ENCODE measurements around the gene RELN. TPM values are rescaled to one million over a fixed set of nuclear protein-coding genes. Genes with fewer than 3 reads are reported as not detected.

RELN gene
- total and polyA plus RNA-seq, 2 experiments from 2014 or later, result 3.9 to 22.0 TPM

DNA sequence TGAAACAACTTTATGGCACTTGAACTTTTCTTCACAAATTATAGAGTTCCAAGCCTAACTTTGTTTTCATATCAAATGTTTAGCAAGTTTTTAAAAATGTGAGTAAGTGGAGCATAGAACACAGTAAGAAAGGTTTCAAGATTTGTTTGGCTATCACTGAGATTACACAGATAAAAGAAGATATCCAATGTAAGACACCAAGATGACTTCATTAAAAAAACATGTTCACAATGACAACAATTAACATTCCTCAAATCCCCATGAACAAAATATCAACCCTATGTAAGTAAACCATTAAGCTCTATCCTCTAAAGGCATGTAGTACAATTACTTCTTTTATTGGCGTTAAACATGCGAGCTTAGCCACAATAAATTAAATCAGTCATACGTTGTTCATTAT is 129.7 kb downstream of the RELN start:
- Histone ChIP-seq H3K4me3 (no peak overlapping the region), H3K9me2 (replicated peaks; ENCODE audit: insufficient read depth) (no peaks in the 10 kb centered on the region), H3K27me3 (no peaks in the 10 kb centered on the region), H3K9me3 (ENCODE audit: low read depth) (no peaks in the 10 kb centered on the region), H2AFZ (no peak overlapping the region), H4K20me1 (ENCODE audit: insufficient read depth, poor library complexity, severe bottlenecking) (no peaks in the 10 kb centered on the region), H3K4me1 (ENCODE audit: insufficient read depth) (no peaks in the 10 kb centered on the region), H3K79me2 (no peaks in the 10 kb centered on the region), H3K4me2 (no peak overlapping the region), H3K36me3 (replicated peaks; ENCODE audit: insufficient read depth, low read depth) (no peaks in the 10 kb centered on the region), H3K27ac (no peak overlapping the region)
- DNase-seq (ENCODE audit: low spot score), result no peak
- 73% methylated on average over 3 of the region's 3 CpGs for WGBS (ENCODE audit: low lambda C conversion rate, missing lambda C conversion rate)
- TF ChIP-seq EZH2phosphoT487 (IDR thresholded peaks at IDR 0.05; ENCODE audit: low read depth, severe bottlenecking, unreplicated experiment) (no peak), EZH2 (IDR thresholded peaks at IDR 0.05; ENCODE audit: borderline replicate concordance) (no peak), CTCF (IDR thresholded peaks at IDR 0.05; ENCODE audit: poor library complexity) (no peak)

DNA sequence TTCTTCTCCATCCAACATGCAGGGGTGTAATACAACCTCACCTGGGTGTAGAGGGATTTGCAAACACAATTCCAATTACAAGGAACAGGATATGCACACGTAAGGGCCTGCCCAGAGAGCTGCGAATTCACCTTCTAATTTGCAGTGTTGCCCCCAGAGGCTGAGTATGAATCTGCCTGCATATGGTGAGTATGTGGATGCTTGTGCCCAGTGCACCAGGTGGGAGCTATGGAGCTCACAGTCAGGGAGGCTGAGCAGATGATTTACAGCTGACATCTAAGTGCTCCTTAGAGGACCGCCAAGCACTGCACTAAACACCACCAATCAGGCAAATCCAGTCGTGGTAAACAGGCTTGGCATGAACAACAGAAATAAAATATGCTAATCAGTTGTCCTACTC is 132.0 kb downstream of the RELN start:
- TF ChIP-seq EZH2 (IDR thresholded peaks at IDR 0.05; ENCODE audit: borderline replicate concordance) (no peak), EZH2phosphoT487 (IDR thresholded peaks at IDR 0.05; ENCODE audit: low read depth, severe bottlenecking, unreplicated experiment) (no peak), CTCF (IDR thresholded peaks at IDR 0.05; ENCODE audit: poor library complexity) (no peak)
- 63% methylated on average over 4 of the region's 4 CpGs for WGBS (ENCODE audit: low lambda C conversion rate, missing lambda C conversion rate)

GRCh38 chr7:103856929-103857328 is 132.5 kb downstream of the RELN start:
- no peaks in the 10 kb centered on the region for H3K36me3 ChIP-seq (replicated peaks; ENCODE audit: insufficient read depth, low read depth)
- no peaks in the 10 kb centered on the region for H3K4me1 ChIP-seq (ENCODE audit: insufficient read depth)
- H3K27me3 ChIP-seq, result no peaks in the 10 kb centered on the region
- no peak overlapping the region for H3K27ac ChIP-seq
- H3K9me3 ChIP-seq (ENCODE audit: low read depth), result no peaks in the 10 kb centered on the region
- no peaks in the 10 kb centered on the region for H4K20me1 ChIP-seq (ENCODE audit: insufficient read depth, poor library complexity, severe bottlenecking)
- H2AFZ ChIP-seq, result no peak overlapping the region
- no peak for TF ChIP-seq EZH2 (IDR thresholded peaks at IDR 0.05; ENCODE audit: borderline replicate concordance)
- TF ChIP-seq CTCF (IDR thresholded peaks at IDR 0.05; ENCODE audit: poor library complexity), result no peak
- no peak for TF ChIP-seq EZH2phosphoT487 (IDR thresholded peaks at IDR 0.05; ENCODE audit: low read depth, severe bottlenecking, unreplicated experiment)
- no peak for DNase-seq (ENCODE audit: low spot score)
- no peak overlapping the region for H3K4me2 ChIP-seq
- H3K4me3 ChIP-seq, result no peak overlapping the region
- no peaks in the 10 kb centered on the region for H3K79me2 ChIP-seq
- no peaks in the 10 kb centered on the region for H3K9me2 ChIP-seq (replicated peaks; ENCODE audit: insufficient read depth)

More for the DNA sequence above, 132.0 kb downstream of the RELN start:
- Histone ChIP-seq H3K79me2 (no peaks in the 10 kb centered on the region), H3K4me1 (ENCODE audit: insufficient read depth) (no peaks in the 10 kb centered on the region), H3K4me3 (no peak overlapping the region), H3K36me3 (replicated peaks; ENCODE audit: insufficient read depth, low read depth) (no peaks in the 10 kb centered on the region), H3K4me2 (no peak overlapping the region), H4K20me1 (ENCODE audit: insufficient read depth, poor library complexity, severe bottlenecking) (no peaks in the 10 kb centered on the region), H2AFZ (no peak overlapping the region), H3K9me2 (replicated peaks; ENCODE audit: insufficient read depth) (no peaks in the 10 kb centered on the region), H3K27ac (no peak overlapping the region), H3K9me3 (ENCODE audit: low read depth) (no peaks in the 10 kb centered on the region), H3K27me3 (no peaks in the 10 kb centered on the region)
- DNase-seq (ENCODE audit: low spot score), result no peak

GRCh38 chr7:103855671-103856070 is 133.8 kb downstream of the RELN start:
- no peaks in the 10 kb centered on the region for H3K9me3 ChIP-seq (ENCODE audit: low read depth)
- H3K79me2 ChIP-seq, result no peaks in the 10 kb centered on the region
- no peak overlapping the region for H3K27ac ChIP-seq
- H3K4me2 ChIP-seq, result no peak overlapping the region
- no peak for TF ChIP-seq CTCF (IDR thresholded peaks at IDR 0.05; ENCODE audit: poor library complexity)
- TF ChIP-seq EZH2phosphoT487 (IDR thresholded peaks at IDR 0.05; ENCODE audit: low read depth, severe bottlenecking, unreplicated experiment), result no peak
- no peak for TF ChIP-seq EZH2 (IDR thresholded peaks at IDR 0.05; ENCODE audit: borderline replicate concordance)
- no peak for DNase-seq (ENCODE audit: low spot score)
- H3K4me3 ChIP-seq, result no peak overlapping the region
- no peak overlapping the region for H2AFZ ChIP-seq
- H3K36me3 ChIP-seq (replicated peaks; ENCODE audit: insufficient read depth, low read depth), result no peaks in the 10 kb centered on the region
- no peaks in the 10 kb centered on the region for H3K9me2 ChIP-seq (replicated peaks; ENCODE audit: insufficient read depth)
- H3K27me3 ChIP-seq, result no peaks in the 10 kb centered on the region
- H4K20me1 ChIP-seq (ENCODE audit: insufficient read depth, poor library complexity, severe bottlenecking), result no peaks in the 10 kb centered on the region
- H3K4me1 ChIP-seq (ENCODE audit: insufficient read depth), result no peaks in the 10 kb centered on the region

Data from hepatocyte (in vitro differentiated cells).